Vagina (tissue), 2 donors: Measurements from ENCODE around the gene KRTAP10-1. TPM values are rescaled to one million over a fixed set of nuclear protein-coding genes. Genes with fewer than 3 reads are reported as not detected.

Experiments
- DNase-seq, 2 donors: peaks; one replicate each; pipeline ENCODE4 v3.0.0-alpha.2; 2017; ENCODE audit errors: extremely low spot score in 2 of 2
- H3K27ac ChIP-seq: fragments of 200-600 bp; sonication (generic); one replicate; pipeline ENCODE4 v1.5.1; 2019
- H3K27me3 ChIP-seq: fragments of 200-600 bp; sonication (generic); one replicate; pipeline ENCODE4 v1.5.1; 2019
- H3K36me3 ChIP-seq, 2 donors: fragments of 200-600 bp; sonication (generic); one replicate each; pipeline ENCODE4 v1.5.1; 2017 to 2019
- H3K4me1 ChIP-seq: fragments of 200-600 bp; sonication (generic); one replicate; pipeline ENCODE4 v1.5.1; 2019
- H3K4me3 ChIP-seq, 2 donors: fragments of 200-600 bp; sonication (generic); 1 replicate in 1 of 2; 2 replicates in 1 of 2; pipeline ENCODE4 v1.5.1; 2016 to 2019
- H3K9me3 ChIP-seq: fragments of 200-600 bp; sonication (generic); one replicate; pipeline ENCODE4 v1.5.1; 2019
- POLR2A ChIP-seq, 2 donors: fragments of 450-650 bp; IDR thresholded peaks; one replicate each; pipeline ENCODE4 v1.6.1; 2017; ENCODE audit warnings: antibody characterized with exemption in 2 of 2, mild to moderate bottlenecking in 2 of 2, moderate library complexity in 2 of 2
- POLR2AphosphoS5 ChIP-seq, 2 donors: sonication (generic); formaldehyde crosslinking; IDR thresholded peaks; one replicate each; pipeline ENCODE4 v1.9.0; 2017; ENCODE audit warnings: antibody characterized with exemption in 2 of 2, mild to moderate bottlenecking in 2 of 2, low read depth in 1 of 2; ENCODE audit not compliant: insufficient read depth in 1 of 2
- intact Hi-C: fragments of 100-400 bp; cut with DNase I; formaldehyde crosslinking; loops from one replicate; pipeline ENCODE4 v1.15.1; 2023
- total RNA-seq: library from RNA; depleted of rRNA; stranded (reverse); fragments of >200 nt; gene quantifications from one replicate; pipeline ENCODE4 v1.2.3, GENCODE V29; 2016
- TF ChIP-seq, protein P1 (sequence below), 3 experiments: fragments of 450-650 bp in 2 of 3; fragments of 200-600 bp in 1 of 3; sonication (generic) in 1 of 3; IDR thresholded peaks; one replicate each; pipeline ENCODE4 v1.5.1; 2017 to 2019; ENCODE audit warnings: antibody characterized with exemption in 3 of 3, mild to moderate bottlenecking in 2 of 3, moderate library complexity in 2 of 3

Gene KRTAP10-1
- total RNA-seq, 1 donor from 2014 or later: not detected

GRCh38 chr21:44533891-44534627 is 5.9 kb downstream of the KRTAP10-1 start:
- Histone ChIP-seq H3K4me1 (no peaks in the 10 kb centered on the region), H3K9me3 (no peaks in the 10 kb centered on the region), H3K36me3 (no peaks in the 10 kb centered on the region), H3K27me3 (no peaks in the 10 kb centered on the region), H3K27ac (no peak overlapping the region), H3K4me3 (no peak overlapping the region)
- no peak for TF ChIP-seq POLR2A (IDR thresholded peaks at IDR 0.05)
- TF ChIP-seq, protein P1, sequence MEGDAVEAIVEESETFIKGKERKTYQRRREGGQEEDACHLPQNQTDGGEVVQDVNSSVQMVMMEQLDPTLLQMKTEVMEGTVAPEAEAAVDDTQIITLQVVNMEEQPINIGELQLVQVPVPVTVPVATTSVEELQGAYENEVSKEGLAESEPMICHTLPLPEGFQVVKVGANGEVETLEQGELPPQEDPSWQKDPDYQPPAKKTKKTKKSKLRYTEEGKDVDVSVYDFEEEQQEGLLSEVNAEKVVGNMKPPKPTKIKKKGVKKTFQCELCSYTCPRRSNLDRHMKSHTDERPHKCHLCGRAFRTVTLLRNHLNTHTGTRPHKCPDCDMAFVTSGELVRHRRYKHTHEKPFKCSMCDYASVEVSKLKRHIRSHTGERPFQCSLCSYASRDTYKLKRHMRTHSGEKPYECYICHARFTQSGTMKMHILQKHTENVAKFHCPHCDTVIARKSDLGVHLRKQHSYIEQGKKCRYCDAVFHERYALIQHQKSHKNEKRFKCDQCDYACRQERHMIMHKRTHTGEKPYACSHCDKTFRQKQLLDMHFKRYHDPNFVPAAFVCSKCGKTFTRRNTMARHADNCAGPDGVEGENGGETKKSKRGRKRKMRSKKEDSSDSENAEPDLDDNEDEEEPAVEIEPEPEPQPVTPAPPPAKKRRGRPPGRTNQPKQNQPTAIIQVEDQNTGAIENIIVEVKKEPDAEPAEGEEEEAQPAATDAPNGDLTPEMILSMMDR (IDR thresholded peaks at IDR 0.05): no peak
- TF ChIP-seq POLR2AphosphoS5 (IDR thresholded peaks at IDR 0.05; ENCODE audit: insufficient read depth in 1 of 2, low read depth in 1 of 2): no peak
- DNase-seq: no peak
- intact Hi-C loops: no loop called here

GRCh38 chr21:44533121-44533890 is 6.7 kb downstream of the KRTAP10-1 start:
- no peak for DNase-seq
- H3K4me3 ChIP-seq: no peak overlapping the region
- TF ChIP-seq, protein P1 (IDR thresholded peaks at IDR 0.05): no peak
- TF ChIP-seq POLR2AphosphoS5 (IDR thresholded peaks at IDR 0.05; ENCODE audit: insufficient read depth in 1 of 2, low read depth in 1 of 2) (no peak), POLR2A (IDR thresholded peaks at IDR 0.05) (no peak)
- H3K27ac ChIP-seq: no peak overlapping the region
- no peaks in the 10 kb centered on the region for H3K9me3 ChIP-seq
- H3K36me3 ChIP-seq: no peaks in the 10 kb centered on the region
- H3K4me1 ChIP-seq: no peaks in the 10 kb centered on the region
- no peaks in the 10 kb centered on the region for H3K27me3 ChIP-seq
- intact Hi-C loops: no loop called here

- no peak overlapping the region for H3K27ac ChIP-seq
- no peaks in the 10 kb centered on the region for H3K4me1 ChIP-seq
- H3K36me3 ChIP-seq: no peaks in the 10 kb centered on the region
- TF ChIP-seq, protein P1 (IDR thresholded peaks at IDR 0.05): no peak
- TF ChIP-seq POLR2A (IDR thresholded peaks at IDR 0.05) (no peak), POLR2AphosphoS5 (IDR thresholded peaks at IDR 0.05; ENCODE audit: insufficient read depth in 1 of 2, low read depth in 1 of 2) (no peak)
- no peaks in the 10 kb centered on the region for H3K9me3 ChIP-seq
- no peaks in the 10 kb centered on the region for H3K27me3 ChIP-seq
- intact Hi-C loops: no loop called here
- H3K4me3 ChIP-seq: no peak overlapping the region
- DNase-seq: no peak
Measured at GRCh38 chr21:44532712-44533111, 7.3 kb downstream of the KRTAP10-1 start.

- DNase-seq: no peak
- TF ChIP-seq POLR2A (IDR thresholded peaks at IDR 0.05) (no peak), POLR2AphosphoS5 (IDR thresholded peaks at IDR 0.05; ENCODE audit: insufficient read depth in 1 of 2, low read depth in 1 of 2) (no peak)
- TF ChIP-seq, protein P1 (IDR thresholded peaks at IDR 0.05): no peak
Measured at GRCh38 chr21:44531606-44532564, 8.1 kb downstream of the KRTAP10-1 start.

More at GRCh38 chr21:44531606-44532564, 8.1 kb downstream of the KRTAP10-1 start:
- no peaks in the 10 kb centered on the region for H3K9me3 ChIP-seq
- no peaks in the 10 kb centered on the region for H3K36me3 ChIP-seq
- no peak overlapping the region for H3K4me3 ChIP-seq
- intact Hi-C loops: no loop called here
- H3K27ac ChIP-seq: no peak overlapping the region
- H3K27me3 ChIP-seq: no peaks in the 10 kb centered on the region
- H3K4me1 ChIP-seq: no peaks in the 10 kb centered on the region
